HG02759 (cell line): ENCODE results near the gene MPPED1.

Experiments used
- ATAC-seq: cut with Tn5 transposase; IDR thresholded peaks from one replicate; pipeline ENCODE4 v1.9.1; 2021; ENCODE audit warnings: mild to moderate bottlenecking, moderate library complexity; ENCODE audit not compliant: unreplicated experiment

MPPED1 gene, protein sequence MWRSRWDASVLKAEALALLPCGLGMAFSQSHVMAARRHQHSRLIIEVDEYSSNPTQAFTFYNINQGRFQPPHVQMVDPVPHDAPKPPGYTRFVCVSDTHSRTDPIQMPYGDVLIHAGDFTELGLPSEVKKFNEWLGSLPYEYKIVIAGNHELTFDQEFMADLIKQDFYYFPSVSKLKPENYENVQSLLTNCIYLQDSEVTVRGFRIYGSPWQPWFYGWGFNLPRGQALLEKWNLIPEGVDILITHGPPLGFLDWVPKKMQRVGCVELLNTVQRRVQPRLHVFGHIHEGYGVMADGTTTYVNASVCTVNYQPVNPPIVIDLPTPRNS

GRCh38 chr22:43411869-43412807 lies at the start of gene MPPED1:
MPPED1 (plus strand) TSS chr22:43412014; CDS start chr22:43424986, 12,972 bp downstream.
- no peak for ATAC-seq

DNA sequence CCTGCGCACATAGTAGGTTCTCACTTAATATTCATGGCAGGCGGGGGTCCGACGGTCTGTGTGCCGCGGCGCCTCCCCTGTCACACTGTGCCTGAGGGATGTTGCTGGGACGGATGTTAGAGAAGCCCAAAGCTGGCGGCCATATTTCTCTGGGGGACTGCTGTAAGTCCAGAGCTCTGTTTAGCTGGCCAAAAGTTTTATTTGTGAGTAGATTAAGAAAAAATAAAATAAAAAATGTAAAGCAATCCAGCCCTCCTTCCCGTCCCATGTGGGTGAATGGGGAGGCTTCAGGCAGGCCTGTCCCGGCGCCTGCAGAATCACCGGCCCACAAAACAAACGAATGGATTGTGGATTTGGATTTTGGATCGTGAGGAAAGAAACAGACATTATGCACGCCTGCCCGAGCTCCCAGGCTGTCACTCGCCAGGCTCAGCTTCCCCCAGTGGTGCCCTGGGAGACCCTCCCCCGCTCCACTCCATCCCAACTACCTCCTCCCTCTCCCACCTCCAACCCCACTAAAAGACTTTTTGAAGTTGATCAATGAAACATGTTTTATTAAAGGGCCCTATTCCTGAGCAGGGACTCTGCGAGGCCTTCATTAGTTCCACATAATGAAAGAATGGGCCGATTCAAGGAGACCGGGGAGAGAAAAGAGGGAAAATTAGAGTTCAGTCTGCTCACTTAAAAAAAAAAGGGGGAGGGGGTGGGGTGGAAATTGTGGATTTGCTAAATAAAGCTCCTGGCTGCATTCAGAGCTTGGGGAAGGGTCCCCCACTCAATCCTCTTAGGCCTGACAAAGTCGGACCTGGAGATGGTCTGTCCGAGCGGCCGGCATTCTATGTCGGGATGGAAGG lies 48.3 kb upstream of the MPPED1 start:
- ATAC-seq = no peak

GRCh38 chr22:43364169-43364435 lies 47.7 kb upstream of the MPPED1 start:
- ATAC-seq = no peak

- ATAC-seq = no peak
These were observed 45.9 kb upstream of the MPPED1 start for GRCh38 chr22:43365715-43366440.

DNA sequence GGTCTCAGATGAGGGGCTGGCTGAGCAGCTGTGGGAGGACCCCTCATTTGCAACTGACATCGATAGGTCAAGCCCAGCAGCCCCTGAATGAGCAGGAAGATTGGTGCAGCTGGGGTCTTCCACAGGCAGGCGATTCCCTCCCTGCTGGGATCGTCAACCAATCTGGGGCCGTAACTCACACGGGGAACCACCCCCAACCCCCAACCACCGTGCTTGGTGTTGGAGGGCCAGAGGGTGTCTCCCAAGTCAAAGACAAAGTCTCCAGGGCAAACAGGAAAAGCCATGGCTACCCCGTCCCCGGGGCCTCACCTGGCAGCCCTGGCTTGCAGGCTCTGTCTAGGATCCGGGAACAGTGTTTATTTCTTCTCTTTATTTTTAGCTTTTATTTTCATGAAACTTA lies 41.8 kb upstream of the MPPED1 start:
- no peak for ATAC-seq

- no peak for ATAC-seq
These were observed 35.8 kb upstream of the MPPED1 start for GRCh38 chr22:43375951-43376455.

GRCh38 chr22:43376765-43377547 lies 34.9 kb upstream of the MPPED1 start:
- ATAC-seq = peak; percentile 70

DNA sequence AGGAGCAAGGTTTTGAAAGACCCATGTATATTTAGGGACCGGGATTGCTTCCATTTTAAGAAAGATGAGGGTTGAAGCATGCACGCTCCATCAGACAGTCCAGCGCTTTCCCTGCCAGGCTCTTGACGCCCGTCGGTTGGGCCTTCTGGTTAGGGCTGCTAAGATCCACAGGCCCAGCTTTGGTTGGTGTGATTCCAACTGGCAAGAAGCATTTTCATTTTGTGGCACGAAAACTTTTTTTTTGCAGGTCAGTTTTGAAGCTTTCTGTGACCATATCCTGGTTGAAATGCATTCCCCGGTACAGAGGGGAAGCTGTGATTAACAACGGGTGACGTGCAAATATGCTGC lies 34.3 kb upstream of the MPPED1 start:
- no peak for ATAC-seq

DNA sequence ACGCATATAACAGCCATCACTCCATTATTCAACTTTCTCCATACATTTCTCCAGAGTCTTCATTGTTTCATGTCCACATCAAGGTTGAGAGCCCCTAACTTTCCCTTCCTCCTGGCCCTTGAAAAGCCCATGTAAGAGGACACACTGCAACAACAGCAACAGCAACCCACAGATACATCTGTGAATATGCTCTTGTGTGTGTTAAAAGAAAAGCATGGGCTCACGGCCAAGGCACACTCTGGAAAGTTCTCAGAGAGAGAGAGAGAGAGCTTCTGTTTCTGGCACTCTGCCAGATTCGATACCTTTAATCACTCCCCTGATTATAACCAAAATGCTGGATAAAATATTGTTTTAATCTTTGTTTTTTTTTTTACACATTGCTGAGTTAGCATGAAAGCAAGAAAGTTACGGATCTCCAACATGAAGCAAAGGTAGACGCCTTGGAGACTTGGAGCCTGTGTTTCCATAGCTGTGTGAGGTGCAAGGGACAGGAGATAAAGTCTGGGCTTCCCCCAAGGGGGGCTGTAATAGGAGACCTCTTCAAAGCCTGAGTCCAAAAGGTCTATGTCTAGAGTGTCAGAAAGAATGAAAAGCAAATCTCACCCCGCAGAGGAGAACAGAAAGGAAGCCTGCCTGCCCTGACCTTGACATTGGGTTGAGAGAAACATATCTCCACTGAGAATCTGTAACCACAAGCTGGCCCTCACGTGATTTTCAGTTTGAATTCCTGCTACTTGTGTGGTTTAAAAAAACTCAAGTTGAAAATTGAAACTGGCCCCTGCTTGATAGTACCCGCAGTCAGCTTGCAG lies 33.7 kb upstream of the MPPED1 start:
- ATAC-seq = no peak

DNA sequence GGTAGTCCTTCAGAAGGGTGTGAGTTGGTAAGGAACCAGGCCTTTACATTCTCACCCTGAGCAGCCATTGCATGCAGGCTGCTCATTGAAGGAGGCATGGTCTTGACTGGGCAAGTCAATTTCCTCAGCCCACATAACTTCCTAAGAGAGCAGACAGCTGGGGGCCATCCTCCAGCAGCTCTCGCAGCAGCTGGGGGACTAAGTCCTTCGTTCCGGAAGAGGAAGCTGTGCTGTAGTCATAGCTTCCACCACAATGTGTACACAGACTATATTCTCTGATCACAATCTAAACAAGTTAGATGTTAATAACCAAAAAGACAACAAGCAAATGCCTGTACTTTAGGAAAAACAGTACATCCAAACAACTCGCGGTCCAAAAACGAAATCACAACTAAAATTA lies 30.1 kb upstream of the MPPED1 start:
- ATAC-seq = no peak

GRCh38 chr22:43384863-43385262 lies 27.0 kb upstream of the MPPED1 start:
- ATAC-seq = no peak

- ATAC-seq = no peak
These were observed 25.8 kb upstream of the MPPED1 start for GRCh38 chr22:43385770-43386641.

GRCh38 chr22:43387815-43388214 lies 24.0 kb upstream of the MPPED1 start:
- ATAC-seq = no peak

GRCh38 chr22:43388420-43388851 lies 23.4 kb upstream of the MPPED1 start:
- no peak for ATAC-seq

DNA sequence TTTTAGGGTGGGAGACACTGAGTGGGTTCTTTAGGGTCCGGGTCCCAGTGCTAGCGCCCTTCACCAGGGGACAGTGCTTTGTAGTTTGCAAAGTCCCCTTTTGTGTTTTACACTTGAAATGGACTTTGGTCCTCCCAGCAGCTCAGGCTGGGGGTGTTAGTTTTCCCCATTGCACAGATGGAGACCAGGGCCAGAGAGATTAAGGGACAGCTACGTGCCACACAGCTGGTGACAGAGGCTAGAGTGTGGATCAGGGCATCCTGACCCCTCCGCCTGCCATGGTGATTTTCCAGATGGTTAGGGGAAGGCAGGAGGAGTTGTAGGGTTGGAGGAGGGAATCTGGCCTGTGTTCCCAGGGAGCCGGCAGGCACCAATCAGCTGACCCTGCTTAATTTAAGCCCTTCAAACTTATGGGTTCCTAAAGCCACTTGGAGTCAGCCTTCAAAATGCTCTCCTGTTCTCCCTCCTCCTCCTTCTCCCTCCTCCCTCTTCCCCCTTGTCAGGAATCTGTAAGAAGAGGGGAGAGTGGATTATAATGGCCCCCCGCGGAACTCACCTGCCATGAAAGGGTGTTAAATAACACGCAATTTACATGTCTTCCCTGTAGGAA lies 22.5 kb upstream of the MPPED1 start:
- no peak for ATAC-seq

DNA sequence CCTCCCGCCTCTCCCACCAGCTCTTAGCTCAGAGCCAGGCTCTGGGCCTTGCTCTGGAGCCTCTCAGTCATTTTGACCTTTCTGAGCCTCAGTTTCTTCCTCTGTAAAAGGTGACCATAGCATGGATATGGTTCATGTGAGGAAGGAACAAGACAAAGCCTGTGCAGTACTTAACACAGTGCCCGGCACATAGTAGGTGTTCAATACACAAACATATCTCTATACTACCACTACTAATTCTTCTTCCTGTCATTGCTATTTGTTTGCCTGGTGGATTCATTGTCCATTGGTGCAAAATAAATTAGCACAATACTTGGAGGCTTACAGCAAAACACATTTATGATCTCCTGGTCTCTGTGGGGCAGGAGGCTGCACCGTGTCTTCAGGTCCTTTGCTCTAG lies 21.6 kb upstream of the MPPED1 start:
- ATAC-seq = no peak

DNA sequence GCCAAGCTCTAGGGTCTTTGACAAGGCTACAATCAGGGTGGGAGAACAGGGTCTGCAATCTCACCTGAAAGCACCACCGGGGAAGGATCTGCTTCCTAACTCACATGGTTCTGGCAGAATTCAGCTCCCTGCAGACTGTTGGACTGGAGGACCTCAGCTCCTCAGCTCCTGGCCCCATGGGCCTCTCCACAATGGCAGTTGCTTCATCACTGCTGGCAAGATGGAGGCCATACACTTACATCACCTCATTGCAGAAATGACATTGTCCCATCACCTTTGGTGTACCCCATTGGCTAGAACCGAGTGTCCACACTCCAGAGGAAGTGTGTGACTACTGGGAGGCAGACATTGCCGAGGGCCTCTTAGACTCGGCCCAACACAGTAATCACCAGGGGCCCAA lies 20.9 kb upstream of the MPPED1 start:
- no peak for ATAC-seq

GRCh38 chr22:43391306-43391705 lies 20.5 kb upstream of the MPPED1 start:
- ATAC-seq = no peak
